GM21390 (cell line): ENCODE measurements around the gene IRF2BP2.
A peak's percentile ranks its signal among the peaks of the same experiment; 100 is the strongest.

Source experiments
- ATAC-seq: cut with Tn5 transposase; IDR thresholded peaks from one replicate; pipeline ENCODE4 v1.9.1; 2021; ENCODE audit not compliant: unreplicated experiment

The IRF2BP2 gene

GRCh38 chr1:234614081-234614489 is 4.1 kb upstream of the IRF2BP2 start:
- ATAC-seq: no peak

- ATAC-seq: no peak
Measured at GRCh38 chr1:234613128-234613875, 3.3 kb upstream of the IRF2BP2 start.

- peak; percentile 33 for ATAC-seq
Measured at GRCh38 chr1:234612352-234613127, 2.6 kb upstream of the IRF2BP2 start.

- no peak for ATAC-seq
Measured at GRCh38 chr1:234611847-234612351, 1.9 kb upstream of the IRF2BP2 start.

- ATAC-seq: peak; percentile 25
Measured at GRCh38 chr1:234611225-234611846, 1.4 kb upstream of the IRF2BP2 start.

- ATAC-seq: peak; percentile 38
Measured at GRCh38 chr1:234610666-234611224, 767 bp upstream of the IRF2BP2 start.

GRCh38 chr1:234609691-234610042 is 311 bp downstream of the IRF2BP2 start:
- no peak for ATAC-seq

- no peak for ATAC-seq
Measured at GRCh38 chr1:234608911-234609690, 877 bp downstream of the IRF2BP2 start.

GRCh38 chr1:234608025-234608910 is 1.7 kb downstream of the IRF2BP2 start:
- ATAC-seq: peak; percentile 25

GRCh38 chr1:234607109-234608024 is 2.6 kb downstream of the IRF2BP2 start:
- ATAC-seq: no peak

GRCh38 chr1:234606784-234607108 is 3.2 kb downstream of the IRF2BP2 start:
- ATAC-seq: no peak

- no peak for ATAC-seq
Measured at GRCh38 chr1:234605983-234606783, 3.8 kb downstream of the IRF2BP2 start.

GRCh38 chr1:234605399-234605982 is 4.5 kb downstream of the IRF2BP2 start:
- no peak for ATAC-seq

- ATAC-seq: no peak
Measured at GRCh38 chr1:234604495-234605398, 5.2 kb downstream of the IRF2BP2 start.

- no peak for ATAC-seq
Measured at GRCh38 chr1:234603221-234604204, 6.5 kb downstream of the IRF2BP2 start.
